Dendritic cell treated with granulocyte-macrophage colony-stimulating factor and Interleukin-4, amounts not matched to agents 40 ng/mL and 50 ng/mL, for 4 days (primary cell): ENCODE results near the gene LRRC2.
"Not testable (repeated sequence)": the region's sequence is repeated elsewhere in the genome, so short reads cannot be mapped to it uniquely, and the experiment has no call there.

ENCODE experiments used
- H3K27ac Mint-ChIP-seq: one replicate; pipeline ENCODE4 v1.8.0; 2022; ENCODE audit warnings: mild to moderate bottlenecking, mixed read lengths
- H3K27me3 Mint-ChIP-seq: one replicate; pipeline ENCODE4 v1.8.0; 2022; ENCODE audit warnings: mild to moderate bottlenecking, mixed read lengths
- H3K36me3 Mint-ChIP-seq: one replicate; pipeline ENCODE4 v1.8.0; 2022; ENCODE audit warnings: low read depth, mixed read lengths
- H3K4me1 Mint-ChIP-seq: one replicate; pipeline ENCODE4 v1.8.0; 2022; ENCODE audit warnings: low read depth, mixed read lengths
- H3K4me3 Mint-ChIP-seq: one replicate; pipeline ENCODE4 v1.8.0; 2022; ENCODE audit warnings: mild to moderate bottlenecking, moderate library complexity, mixed read lengths
- H3K9me3 Mint-ChIP-seq: one replicate; pipeline ENCODE4 v1.8.0; 2022; ENCODE audit warnings: mixed read lengths
- intact Hi-C: fragments of 100-400 bp; cut with micrococcal nuclease; formaldehyde crosslinking; loops from one replicate; pipeline ENCODE4 v1.15.0; 2022

LRRC2 gene

GRCh38 chr3:46594723-46595122 is 28.6 kb upstream of the LRRC2 start:
- no peaks in the 10 kb centered on the region for H3K9me3 Mint-ChIP-seq
- H3K27me3 Mint-ChIP-seq, result peaks cover 15% of the 10 kb centered on the region
- no peaks in the 10 kb centered on the region for H3K4me1 Mint-ChIP-seq
- intact Hi-C loops, result no loop called here
- no peak overlapping the region for H3K4me3 Mint-ChIP-seq
- H3K36me3 Mint-ChIP-seq, result no peaks in the 10 kb centered on the region
- no peak overlapping the region for H3K27ac Mint-ChIP-seq

GRCh38 chr3:46593979-46594378 is 27.9 kb upstream of the LRRC2 start:
- intact Hi-C loops, result no loop called here
- Mint-ChIP-seq H3K27me3 (peaks cover 15% of the 10 kb centered on the region), H3K4me1 (no peaks in the 10 kb centered on the region)

GRCh38 chr3:46593274-46593862 is 27.3 kb upstream of the LRRC2 start:
- H3K36me3 Mint-ChIP-seq, result no peaks in the 10 kb centered on the region
- H3K9me3 Mint-ChIP-seq, result no peaks in the 10 kb centered on the region
- intact Hi-C loops, result no loop called here
- H3K27me3 Mint-ChIP-seq, result peaks cover 15% of the 10 kb centered on the region
- no peaks in the 10 kb centered on the region for H3K4me1 Mint-ChIP-seq
- no peak overlapping the region for H3K4me3 Mint-ChIP-seq
- no peak overlapping the region for H3K27ac Mint-ChIP-seq

More at GRCh38 chr3:46593979-46594378, 27.9 kb upstream of the LRRC2 start:
- Mint-ChIP-seq H3K4me3 (no peak overlapping the region), H3K36me3 (no peaks in the 10 kb centered on the region), H3K9me3 (no peaks in the 10 kb centered on the region), H3K27ac (no peak overlapping the region)

GRCh38 chr3:46587268-46587667 is 21.2 kb upstream of the LRRC2 start:
- intact Hi-C loops, result loop anchor here (10.0 kb wide), 1 partner anchor 48 kb away; no protein-coding TSS in a partner anchor
- H3K4me1 Mint-ChIP-seq, H3K36me3 Mint-ChIP-seq, H3K27ac Mint-ChIP-seq, H3K4me3 Mint-ChIP-seq, H3K9me3 Mint-ChIP-seq: not testable (repeated sequence)
- H3K27me3 Mint-ChIP-seq, result peaks cover 21% of the 10 kb centered on the region

- no peaks in the 10 kb centered on the region for H3K9me3 Mint-ChIP-seq
- peaks cover 19% of the 10 kb centered on the region for H3K27me3 Mint-ChIP-seq
- H3K27ac Mint-ChIP-seq, result no peak overlapping the region
- no peak overlapping the region for H3K4me3 Mint-ChIP-seq
- intact Hi-C loops, result loop anchor here (10.0 kb wide), 1 partner anchor 48 kb away; no protein-coding TSS in a partner anchor
- H3K4me1 Mint-ChIP-seq, result no peaks in the 10 kb centered on the region
- no peaks in the 10 kb centered on the region for H3K36me3 Mint-ChIP-seq
Observed at GRCh38 chr3:46586738-46587246, 20.7 kb upstream of the LRRC2 start.

GRCh38 chr3:46585799-46586693 is 19.9 kb upstream of the LRRC2 start:
- no peak overlapping the region for H3K27ac Mint-ChIP-seq
- H3K4me1 Mint-ChIP-seq, result no peaks in the 10 kb centered on the region
- intact Hi-C loops, result loop anchor here (10.0 kb wide), 1 partner anchor 49 kb away; no protein-coding TSS in a partner anchor
- H3K27me3 Mint-ChIP-seq, result peaks cover 18% of the 10 kb centered on the region
- no peaks in the 10 kb centered on the region for H3K36me3 Mint-ChIP-seq
- H3K4me3 Mint-ChIP-seq, result no peak overlapping the region
- no peaks in the 10 kb centered on the region for H3K9me3 Mint-ChIP-seq

- Mint-ChIP-seq H3K9me3 (no peaks in the 10 kb centered on the region), H3K4me3 (no peak overlapping the region), H3K27me3 (peaks cover 20% of the 10 kb centered on the region), H3K27ac (no peak overlapping the region), H3K36me3 (no peaks in the 10 kb centered on the region), H3K4me1 (no peaks in the 10 kb centered on the region)
- intact Hi-C loops, result loop anchor here (10.0 kb wide), 1 partner anchor 50 kb away; no protein-coding TSS in a partner anchor
Observed at GRCh38 chr3:46584598-46585467, 18.7 kb upstream of the LRRC2 start.

- Mint-ChIP-seq H3K4me1 (peaks cover 6% of the 10 kb centered on the region), H3K27me3 (peaks cover 41% of the 10 kb centered on the region)
- intact Hi-C loops, result loop anchor here (10.0 kb wide), 1 partner anchor 54 kb away; no protein-coding TSS in a partner anchor
Observed at GRCh38 chr3:46580675-46581074, 14.6 kb upstream of the LRRC2 start.

GRCh38 chr3:46579756-46580286 is 13.7 kb upstream of the LRRC2 start:
- H3K4me3 Mint-ChIP-seq, result no peak overlapping the region
- H3K36me3 Mint-ChIP-seq, result no peaks in the 10 kb centered on the region
- H3K27ac Mint-ChIP-seq, result no peak overlapping the region
- no peaks in the 10 kb centered on the region for H3K9me3 Mint-ChIP-seq
- peaks cover 48% of the 10 kb centered on the region for H3K27me3 Mint-ChIP-seq
- intact Hi-C loops, result loop anchor here (10.0 kb wide), 1 partner anchor 55 kb away; no protein-coding TSS in a partner anchor
- H3K4me1 Mint-ChIP-seq, result peaks cover 6% of the 10 kb centered on the region

More at GRCh38 chr3:46580675-46581074, 14.6 kb upstream of the LRRC2 start:
- Mint-ChIP-seq H3K9me3 (no peaks in the 10 kb centered on the region), H3K27ac (no peak overlapping the region), H3K4me3 (no peak overlapping the region), H3K36me3 (no peaks in the 10 kb centered on the region)

- H3K27me3 Mint-ChIP-seq, result peaks cover 44% of the 10 kb centered on the region
- H3K36me3 Mint-ChIP-seq, result no peaks in the 10 kb centered on the region
- H3K4me1 Mint-ChIP-seq, result peaks cover 6% of the 10 kb centered on the region
- no peak overlapping the region for H3K27ac Mint-ChIP-seq
- no peaks in the 10 kb centered on the region for H3K9me3 Mint-ChIP-seq
- H3K4me3 Mint-ChIP-seq, result no peak overlapping the region
- intact Hi-C loops, result no loop called here
Observed at GRCh38 chr3:46578973-46579755, 13.1 kb upstream of the LRRC2 start.

GRCh38 chr3:46577580-46578249 is 11.6 kb upstream of the LRRC2 start:
- H3K4me3 Mint-ChIP-seq, H3K36me3 Mint-ChIP-seq, H3K4me1 Mint-ChIP-seq, H3K9me3 Mint-ChIP-seq, intact Hi-C loops, H3K27ac Mint-ChIP-seq: not testable (repeated sequence)
- H3K27me3 Mint-ChIP-seq, result peaks cover 50% of the 10 kb centered on the region

GRCh38 chr3:46576879-46577278 is 10.8 kb upstream of the LRRC2 start:
- H3K36me3 Mint-ChIP-seq, result no peaks in the 10 kb centered on the region
- H3K27ac Mint-ChIP-seq, result no peak overlapping the region
- no peaks in the 10 kb centered on the region for H3K9me3 Mint-ChIP-seq
- H3K4me1 Mint-ChIP-seq, result peaks cover 6% of the 10 kb centered on the region
- H3K27me3 Mint-ChIP-seq, result peaks cover 56% of the 10 kb centered on the region
- H3K4me3 Mint-ChIP-seq, result no peak overlapping the region
- intact Hi-C loops, result no loop called here
